HG02610 (cell line): ENCODE data around the gene LIMK1.
"Not testable (repeated sequence)": the region's sequence is repeated elsewhere in the genome, so short reads cannot be mapped to it uniquely, and the experiment has no call there.

Experiments used
- ATAC-seq: cut with Tn5 transposase; IDR thresholded peaks from one replicate; pipeline ENCODE4 v1.9.1; 2021; ENCODE audit warnings: mild to moderate bottlenecking, moderate library complexity; ENCODE audit not compliant: unreplicated experiment

LIMK1 gene

GRCh38 chr7:74083117-74083876 lies at the start of gene LIMK1:
Gene LIMK1, plus strand, starts transcription at chr7:74083804. Its CDS starts 187 bp downstream, at chr7:74083991.
- peak; percentile 64 for ATAC-seq

- no peak for ATAC-seq
These were observed 46.0 kb upstream of the LIMK1 start for GRCh38 chr7:74037609-74038008.

- no peak for ATAC-seq
These were observed 45.2 kb upstream of the LIMK1 start for GRCh38 chr7:74038194-74038961.

GRCh38 chr7:74039337-74039736 lies 44.3 kb upstream of the LIMK1 start:
- no peak for ATAC-seq

- ATAC-seq: no peak
These were observed 43.4 kb upstream of the LIMK1 start for GRCh38 chr7:74040101-74040790.

- no peak for ATAC-seq
These were observed 42.6 kb upstream of the LIMK1 start for GRCh38 chr7:74040791-74041520.

GRCh38 chr7:74042746-74043522 lies 40.7 kb upstream of the LIMK1 start:
- no peak for ATAC-seq

- ATAC-seq: no peak
These were observed 40.1 kb upstream of the LIMK1 start for GRCh38 chr7:74043523-74043951.

- no peak for ATAC-seq
These were observed 38.9 kb upstream of the LIMK1 start for GRCh38 chr7:74044366-74045350.

GRCh38 chr7:74046581-74046980 lies 37.0 kb upstream of the LIMK1 start:
- ATAC-seq: not testable (repeated sequence)

GRCh38 chr7:74047804-74048380 lies 35.7 kb upstream of the LIMK1 start:
- no peak for ATAC-seq

- no peak for ATAC-seq
These were observed 34.5 kb upstream of the LIMK1 start for GRCh38 chr7:74048999-74049599.

GRCh38 chr7:74049997-74050798 lies 33.4 kb upstream of the LIMK1 start:
- ATAC-seq: no peak

- no peak for ATAC-seq
These were observed 32.4 kb upstream of the LIMK1 start for GRCh38 chr7:74051193-74051592.

GRCh38 chr7:74051629-74052410 lies 31.8 kb upstream of the LIMK1 start:
- no peak for ATAC-seq

GRCh38 chr7:74052628-74053027 lies 31.0 kb upstream of the LIMK1 start:
- ATAC-seq: no peak
